ENCODE data around the gene BCAS3.

BCAS3 gene

GRCh38 chr17:61368049-61368831 is 690.6 kb downstream of the BCAS3 start:
- Histone ChIP-seq H2AFZ (ENCODE audit: insufficient read depth, low read length, poor library complexity) (no peak overlapping the region), H3K27ac (ENCODE audit: low read depth, low read length) (no peak overlapping the region), H3K79me2 (ENCODE audit: control insufficient read depth, insufficient read depth, low read length, poor library complexity) (no peaks in the 10 kb centered on the region), H3K14ac (ENCODE audit: low read length) (no peak overlapping the region), H3K79me1 (ENCODE audit: low read length) (no peaks in the 10 kb centered on the region), H2AK5ac (ENCODE audit: low read length) (no peak overlapping the region), H3K23ac (ENCODE audit: low read length) (no peak overlapping the region), H3K4me2 (ENCODE audit: low read length) (no peak overlapping the region), H4K12ac (ENCODE audit: low read depth, low read length) (no peak overlapping the region), H4K8ac (ENCODE audit: low read depth, low read length) (no peak overlapping the region), H4K91ac (ENCODE audit: low read depth, low read length) (no peak overlapping the region), H3K4me1 (ENCODE audit: control insufficient read depth in 1 of 2, insufficient read depth in 2 of 2, low read length in 2 of 2) (peaks cover 0 to 6% of the 10 kb centered on the region in 2 experiments), H3K27me3 (ENCODE audit: insufficient read depth, low read length) (no peaks in the 10 kb centered on the region), H3K36me3 (ENCODE audit: control insufficient read depth in 1 of 2, insufficient read depth in 2 of 2, low read length in 2 of 2) (no peaks in the 10 kb centered on the region), H3K4me3 (ENCODE audit: low read depth, low read length) (no peak overlapping the region), H2BK120ac (ENCODE audit: insufficient read depth, low read length, poor library complexity) (no peak overlapping the region), H2BK5ac (ENCODE audit: low read depth, low read length, poor library complexity) (no peak overlapping the region), H3K18ac (ENCODE audit: low read length) (no peak overlapping the region), H3K4ac (ENCODE audit: low read depth, low read length) (no peak overlapping the region), H3K9ac (ENCODE audit: low read length) (no peak overlapping the region), H2BK12ac (ENCODE audit: low read length) (no peak overlapping the region), H3K9me3 (ENCODE audit: insufficient read depth, low read depth, low read length) (no peaks in the 10 kb centered on the region)
- WGBS (ENCODE audit: extremely low coverage, insufficient coverage, insufficient read length): no CpG with 5 or more reads among the region's 27 CpGs
- DNase-seq: no peak

GRCh38 chr17:61368832-61369450 is 691.3 kb downstream of the BCAS3 start:
- Histone ChIP-seq H3K4me2 (ENCODE audit: low read length) (no peak overlapping the region), H4K12ac (ENCODE audit: low read depth, low read length) (no peak overlapping the region), H3K4ac (ENCODE audit: low read depth, low read length) (no peak overlapping the region), H2AFZ (ENCODE audit: insufficient read depth, low read length, poor library complexity) (no peak overlapping the region), H3K14ac (ENCODE audit: low read length) (no peak overlapping the region), H2AK5ac (ENCODE audit: low read length) (no peak overlapping the region), H3K27ac (ENCODE audit: low read depth, low read length) (no peak overlapping the region), H3K9ac (ENCODE audit: low read length) (no peak overlapping the region), H2BK12ac (ENCODE audit: low read length) (no peak overlapping the region), H3K23ac (ENCODE audit: low read length) (no peak overlapping the region), H3K4me1 (ENCODE audit: control insufficient read depth in 1 of 2, insufficient read depth in 2 of 2, low read length in 2 of 2) (peaks cover 0 to 3% of the 10 kb centered on the region in 2 experiments), H3K4me3 (ENCODE audit: low read depth, low read length) (no peak overlapping the region), H3K79me2 (ENCODE audit: control insufficient read depth, insufficient read depth, low read length, poor library complexity) (no peaks in the 10 kb centered on the region), H2BK120ac (ENCODE audit: insufficient read depth, low read length, poor library complexity) (no peak overlapping the region), H4K91ac (ENCODE audit: low read depth, low read length) (no peak overlapping the region), H3K18ac (ENCODE audit: low read length) (no peak overlapping the region), H3K27me3 (ENCODE audit: insufficient read depth, low read length) (no peaks in the 10 kb centered on the region), H3K79me1 (ENCODE audit: low read length) (no peaks in the 10 kb centered on the region), H4K8ac (ENCODE audit: low read depth, low read length) (no peak overlapping the region), H2BK5ac (ENCODE audit: low read depth, low read length, poor library complexity) (no peak overlapping the region), H3K9me3 (ENCODE audit: insufficient read depth, low read depth, low read length) (no peaks in the 10 kb centered on the region), H3K36me3 (ENCODE audit: control insufficient read depth in 1 of 2, insufficient read depth in 2 of 2, low read length in 2 of 2) (no peaks in the 10 kb centered on the region)
- no peak for DNase-seq
- WGBS (ENCODE audit: extremely low coverage, insufficient coverage, insufficient read length): no CpG with 5 or more reads among the region's 7 CpGs

GRCh38 chr17:61369751-61370150 is 692.1 kb downstream of the BCAS3 start:
- Histone ChIP-seq H4K8ac (ENCODE audit: low read depth, low read length) (no peak overlapping the region), H3K4ac (ENCODE audit: low read depth, low read length) (no peak overlapping the region), H3K27ac (ENCODE audit: low read depth, low read length) (no peak overlapping the region), H3K79me1 (ENCODE audit: low read length) (no peaks in the 10 kb centered on the region), H3K14ac (ENCODE audit: low read length) (no peak overlapping the region), H3K4me3 (ENCODE audit: low read depth, low read length) (no peak overlapping the region), H3K9ac (ENCODE audit: low read length) (no peak overlapping the region), H3K27me3 (ENCODE audit: insufficient read depth, low read length) (no peaks in the 10 kb centered on the region), H2AK5ac (ENCODE audit: low read length) (no peak overlapping the region), H2BK5ac (ENCODE audit: low read depth, low read length, poor library complexity) (no peak overlapping the region), H3K23ac (ENCODE audit: low read length) (no peak overlapping the region), H3K36me3 (ENCODE audit: control insufficient read depth in 1 of 2, insufficient read depth in 2 of 2, low read length in 2 of 2) (no peaks in the 10 kb centered on the region), H3K4me2 (ENCODE audit: low read length) (no peak overlapping the region), H2BK12ac (ENCODE audit: low read length) (no peak overlapping the region), H3K9me3 (ENCODE audit: insufficient read depth, low read depth, low read length) (no peaks in the 10 kb centered on the region), H3K18ac (ENCODE audit: low read length) (no peak overlapping the region), H3K4me1 (ENCODE audit: control insufficient read depth in 1 of 2, insufficient read depth in 2 of 2, low read length in 2 of 2) (peaks cover 0 to 3% of the 10 kb centered on the region in 2 experiments), H4K12ac (ENCODE audit: low read depth, low read length) (no peak overlapping the region), H3K79me2 (ENCODE audit: control insufficient read depth, insufficient read depth, low read length, poor library complexity) (no peaks in the 10 kb centered on the region), H4K91ac (ENCODE audit: low read depth, low read length) (no peak overlapping the region), H2BK120ac (ENCODE audit: insufficient read depth, low read length, poor library complexity) (no peak overlapping the region), H2AFZ (ENCODE audit: insufficient read depth, low read length, poor library complexity) (no peak overlapping the region)
- no peak for DNase-seq
- WGBS (ENCODE audit: extremely low coverage, insufficient coverage, insufficient read length): no CpG with 5 or more reads among the region's 10 CpGs

- Histone ChIP-seq H3K79me2 (ENCODE audit: control insufficient read depth, insufficient read depth, low read length, poor library complexity) (no peaks in the 10 kb centered on the region), H3K79me1 (ENCODE audit: low read length) (no peaks in the 10 kb centered on the region), H3K23ac (ENCODE audit: low read length) (no peak overlapping the region), H3K4me1 (ENCODE audit: control insufficient read depth in 1 of 2, insufficient read depth in 2 of 2, low read length in 2 of 2) (peaks cover 0 to 3% of the 10 kb centered on the region in 2 experiments), H3K27ac (ENCODE audit: low read depth, low read length) (no peak overlapping the region), H3K9me3 (ENCODE audit: insufficient read depth, low read depth, low read length) (no peaks in the 10 kb centered on the region), H3K9ac (ENCODE audit: low read length) (no peak overlapping the region), H2BK12ac (ENCODE audit: low read length) (no peak overlapping the region), H2BK5ac (ENCODE audit: low read depth, low read length, poor library complexity) (no peak overlapping the region), H3K4me2 (ENCODE audit: low read length) (no peak overlapping the region), H2AK5ac (ENCODE audit: low read length) (no peak overlapping the region), H3K14ac (ENCODE audit: low read length) (no peak overlapping the region), H4K91ac (ENCODE audit: low read depth, low read length) (no peak overlapping the region), H3K18ac (ENCODE audit: low read length) (no peak overlapping the region), H4K12ac (ENCODE audit: low read depth, low read length) (no peak overlapping the region), H2AFZ (ENCODE audit: insufficient read depth, low read length, poor library complexity) (no peak overlapping the region), H3K36me3 (ENCODE audit: control insufficient read depth in 1 of 2, insufficient read depth in 2 of 2, low read length in 2 of 2) (no peaks in the 10 kb centered on the region), H3K4ac (ENCODE audit: low read depth, low read length) (no peak overlapping the region), H3K4me3 (ENCODE audit: low read depth, low read length) (no peak overlapping the region), H3K27me3 (ENCODE audit: insufficient read depth, low read length) (no peaks in the 10 kb centered on the region), H2BK120ac (ENCODE audit: insufficient read depth, low read length, poor library complexity) (no peak overlapping the region), H4K8ac (ENCODE audit: low read depth, low read length) (no peak overlapping the region)
- DNase-seq: no peak
- WGBS (ENCODE audit: extremely low coverage, insufficient coverage, insufficient read length): no CpG with 5 or more reads among the region's 1 CpG
These were observed 693.5 kb downstream of the BCAS3 start for GRCh38 chr17:61371179-61371578.
